NCI-H524 (cell line): ENCODE results near the gene PXDN.
"Not testable (repeated sequence)": the region's sequence is repeated elsewhere in the genome, so short reads cannot be mapped to it uniquely, and the experiment has no call there.

Experiments
- DNase-seq, 2 experiments: peaks; one replicate each; lab custom pipeline; 2025; lab: John Stamatoyannopoulos, UW

PXDN gene

GRCh38 chr2:1744446-1745170, at the start of gene PXDN:
PXDN (minus strand) TSS chr2:1744515; CDS start chr2:1744455, 60 bp downstream.
- peak in 1 of 2 experiments; percentile 27 for DNase-seq

GRCh38 chr2:1793868-1794445, 49.6 kb upstream of the PXDN start:
- no peak for DNase-seq

GRCh38 chr2:1793001-1793867, 48.9 kb upstream of the PXDN start:
- DNase-seq = no peak

GRCh38 chr2:1791685-1792435, 47.5 kb upstream of the PXDN start:
- no peak for DNase-seq

- no peak for DNase-seq
These were observed 46.8 kb upstream of the PXDN start for GRCh38 chr2:1791006-1791605.

GRCh38 chr2:1790473-1790872, 46.2 kb upstream of the PXDN start:
- DNase-seq = no peak

- DNase-seq = no peak
These were observed 45.3 kb upstream of the PXDN start for GRCh38 chr2:1789610-1790009.

- no peak for DNase-seq
These were observed 44.2 kb upstream of the PXDN start for GRCh38 chr2:1788478-1788959.

- DNase-seq = peak in 1 of 2 experiments; percentile 11
These were observed 43.6 kb upstream of the PXDN start for GRCh38 chr2:1787755-1788477.

- DNase-seq = no peak
These were observed 40.8 kb upstream of the PXDN start for GRCh38 chr2:1784986-1785617.

- DNase-seq = no peak
These were observed 39.8 kb upstream of the PXDN start for GRCh38 chr2:1784087-1784486.

GRCh38 chr2:1782514-1782913, 38.2 kb upstream of the PXDN start:
- DNase-seq = no peak

- no peak for DNase-seq
These were observed 37.2 kb upstream of the PXDN start for GRCh38 chr2:1781291-1782080.

GRCh38 chr2:1780693-1781092, 36.4 kb upstream of the PXDN start:
- DNase-seq = no peak

GRCh38 chr2:1780054-1780453, 35.7 kb upstream of the PXDN start:
- DNase-seq = not testable (repeated sequence)

- DNase-seq = no peak
These were observed 34.3 kb upstream of the PXDN start for GRCh38 chr2:1778566-1778965.

- DNase-seq = no peak
These were observed 33.5 kb upstream of the PXDN start for GRCh38 chr2:1777781-1778180.

GRCh38 chr2:1777156-1777555, 32.8 kb upstream of the PXDN start:
- DNase-seq = no peak

- DNase-seq = no peak
These were observed 31.3 kb upstream of the PXDN start for GRCh38 chr2:1775511-1776035.
